Measurements from ENCODE around the gene KIF6. TPM values are rescaled to one million over a fixed set of nuclear protein-coding genes. Genes with fewer than 3 reads are reported as not detected.
"Not testable (repeated sequence)": the region's sequence is repeated elsewhere in the genome, so short reads cannot be mapped to it uniquely, and the experiment has no call there.

KIF6 gene
- total and polyA plus RNA-seq, 2 donors, result 0.24 to 0.37 TPM

GRCh38 chr6:39725632-39725997 is 407 bp upstream of the KIF6 start:
- Histone ChIP-seq H3K36me3 (ENCODE audit: control insufficient read depth in 2 of 2, insufficient read depth in 2 of 2, low read length in 1 of 2) (no peaks in the 10 kb centered on the region), H3K9me3 (ENCODE audit: control insufficient read depth in 2 of 2, insufficient read depth in 1 of 2, low read length in 1 of 2) (no peaks in the 10 kb centered on the region), H3K27me3 (ENCODE audit: control insufficient read depth in 2 of 2, insufficient read depth in 1 of 2, low read length in 1 of 2) (no peaks in the 10 kb centered on the region), H3K27ac (ENCODE audit: low read depth in 1 of 2, low read length in 1 of 2) (no peak overlapping the region), H3K4me3 (ENCODE audit: low read length in 2 of 2) (peak overlapping the region; percentile 64 to 65), H3K4me1 (ENCODE audit: control insufficient read depth in 2 of 2, insufficient read depth in 2 of 2, low read length in 2 of 2) (peaks cover 0 to 4% of the 10 kb centered on the region in 2 donors)
- 74% methylated on average over 14 of the region's 14 CpGs for WGBS
- DNase-seq (ENCODE audit: low read depth in 6 of 9, low spot score in 9 of 9), result no peak

GRCh38 chr6:39723350-39723749 is 1.9 kb downstream of the KIF6 start:
- DNase-seq (ENCODE audit: low read depth in 6 of 9, low spot score in 9 of 9); H3K27me3 ChIP-seq (ENCODE audit: control insufficient read depth in 2 of 2, insufficient read depth in 1 of 2, low read length in 1 of 2); H3K4me3 ChIP-seq (ENCODE audit: low read length in 2 of 2); H3K27ac ChIP-seq (ENCODE audit: low read depth in 1 of 2, low read length in 1 of 2); H3K4me1 ChIP-seq (ENCODE audit: control insufficient read depth in 2 of 2, insufficient read depth in 2 of 2, low read length in 2 of 2); H3K9me3 ChIP-seq (ENCODE audit: control insufficient read depth in 2 of 2, insufficient read depth in 1 of 2, low read length in 1 of 2); H3K36me3 ChIP-seq (ENCODE audit: control insufficient read depth in 2 of 2, insufficient read depth in 2 of 2, low read length in 1 of 2): not testable (repeated sequence)
- 98% methylated on average over 4 of the region's 4 CpGs for WGBS

DNA sequence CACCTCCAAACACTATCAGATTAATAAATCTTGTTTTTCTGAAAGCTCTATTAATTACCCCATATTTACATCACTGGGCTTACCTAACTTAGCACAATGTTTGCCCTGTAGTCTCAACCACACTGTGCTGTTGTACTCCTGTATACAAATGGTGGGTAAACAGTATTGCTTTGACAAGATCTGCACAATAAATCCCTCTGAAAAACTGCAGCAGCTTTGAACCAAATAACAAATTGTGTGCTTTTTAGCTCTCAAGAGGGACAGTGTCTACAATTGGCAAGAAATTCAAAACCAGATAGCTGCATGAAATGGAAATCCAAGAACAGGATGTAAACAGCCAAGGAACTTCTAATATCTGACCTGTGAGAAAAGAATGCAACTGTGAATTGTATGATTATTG is 10.4 kb downstream of the KIF6 start:
- no peak for DNase-seq (ENCODE audit: low read depth in 6 of 9, low spot score in 9 of 9)
- H3K27ac ChIP-seq (ENCODE audit: low read depth in 1 of 2, low read length in 1 of 2), result no peak overlapping the region
- H3K36me3 ChIP-seq (ENCODE audit: control insufficient read depth in 2 of 2, insufficient read depth in 2 of 2, low read length in 1 of 2), result no peaks in the 10 kb centered on the region
- H3K27me3 ChIP-seq (ENCODE audit: control insufficient read depth in 2 of 2, insufficient read depth in 1 of 2, low read length in 1 of 2), result no peaks in the 10 kb centered on the region
- H3K9me3 ChIP-seq (ENCODE audit: control insufficient read depth in 2 of 2, insufficient read depth in 1 of 2, low read length in 1 of 2), result no peaks in the 10 kb centered on the region
- H3K4me3 ChIP-seq (ENCODE audit: low read length in 2 of 2), result no peak overlapping the region
- H3K4me1 ChIP-seq (ENCODE audit: control insufficient read depth in 2 of 2, insufficient read depth in 2 of 2, low read length in 2 of 2), result no peaks in the 10 kb centered on the region

DNA sequence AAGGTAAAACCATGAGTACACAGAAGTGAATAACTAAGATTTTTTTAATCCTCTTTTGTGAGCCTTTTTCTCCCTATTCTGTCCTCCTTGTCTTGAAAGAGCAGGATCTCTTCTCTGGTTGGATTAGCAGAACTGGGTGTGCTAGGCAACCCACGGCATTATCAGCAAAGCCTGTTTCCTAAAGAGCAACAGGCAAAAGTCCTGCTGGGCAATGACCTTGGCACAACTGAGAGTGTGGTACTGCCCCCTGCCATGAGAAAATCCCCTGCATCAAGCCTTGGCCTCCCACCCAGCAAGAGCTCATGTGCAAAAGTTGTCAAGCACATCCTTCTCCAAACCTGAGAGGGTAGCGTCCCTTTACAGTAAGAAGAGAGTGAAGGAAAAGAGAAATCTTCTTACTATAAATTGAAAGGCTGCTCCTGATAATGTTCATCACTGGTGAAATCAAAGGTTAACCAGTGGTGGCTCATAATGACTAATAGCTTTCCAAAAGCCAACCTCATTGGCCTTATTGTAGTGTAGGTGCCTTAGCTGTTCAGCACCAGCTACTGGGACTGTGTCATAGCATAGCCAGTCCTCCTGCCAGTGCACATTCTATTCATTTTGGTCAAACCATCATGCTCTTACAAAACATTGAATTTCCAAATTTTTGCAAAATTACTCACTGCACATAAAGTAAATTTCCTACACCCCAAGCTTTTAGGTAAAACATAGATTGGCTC is 17.1 kb downstream of the KIF6 start:
- Histone ChIP-seq H3K4me1 (ENCODE audit: control insufficient read depth in 2 of 2, insufficient read depth in 2 of 2, low read length in 2 of 2) (no peaks in the 10 kb centered on the region), H3K9me3 (ENCODE audit: control insufficient read depth in 2 of 2, insufficient read depth in 1 of 2, low read length in 1 of 2) (no peaks in the 10 kb centered on the region)

GRCh38 chr6:39706819-39707335 is 18.3 kb downstream of the KIF6 start:
- 75% methylated on average over 3 of the region's 3 CpGs for WGBS
- Histone ChIP-seq H3K4me1 (ENCODE audit: control insufficient read depth in 2 of 2, insufficient read depth in 2 of 2, low read length in 2 of 2) (no peaks in the 10 kb centered on the region), H3K9me3 (ENCODE audit: control insufficient read depth in 2 of 2, insufficient read depth in 1 of 2, low read length in 1 of 2) (no peaks in the 10 kb centered on the region), H3K27ac (ENCODE audit: low read depth in 1 of 2, low read length in 1 of 2) (no peak overlapping the region), H3K4me3 (ENCODE audit: low read length in 2 of 2) (no peak overlapping the region), H3K36me3 (ENCODE audit: control insufficient read depth in 2 of 2, insufficient read depth in 2 of 2, low read length in 1 of 2) (no peaks in the 10 kb centered on the region), H3K27me3 (ENCODE audit: control insufficient read depth in 2 of 2, insufficient read depth in 1 of 2, low read length in 1 of 2) (no peaks in the 10 kb centered on the region)
- no peak for DNase-seq (ENCODE audit: low read depth in 6 of 9, low spot score in 9 of 9)

More for the DNA sequence above, 17.1 kb downstream of the KIF6 start:
- Histone ChIP-seq H3K36me3 (ENCODE audit: control insufficient read depth in 2 of 2, insufficient read depth in 2 of 2, low read length in 1 of 2) (no peaks in the 10 kb centered on the region), H3K27ac (ENCODE audit: low read depth in 1 of 2, low read length in 1 of 2) (no peak overlapping the region), H3K27me3 (ENCODE audit: control insufficient read depth in 2 of 2, insufficient read depth in 1 of 2, low read length in 1 of 2) (no peaks in the 10 kb centered on the region), H3K4me3 (ENCODE audit: low read length in 2 of 2) (no peak overlapping the region)
- no peak for DNase-seq (ENCODE audit: low read depth in 6 of 9, low spot score in 9 of 9)
- WGBS, result 98% methylated on average over 2 of the region's 2 CpGs

DNA sequence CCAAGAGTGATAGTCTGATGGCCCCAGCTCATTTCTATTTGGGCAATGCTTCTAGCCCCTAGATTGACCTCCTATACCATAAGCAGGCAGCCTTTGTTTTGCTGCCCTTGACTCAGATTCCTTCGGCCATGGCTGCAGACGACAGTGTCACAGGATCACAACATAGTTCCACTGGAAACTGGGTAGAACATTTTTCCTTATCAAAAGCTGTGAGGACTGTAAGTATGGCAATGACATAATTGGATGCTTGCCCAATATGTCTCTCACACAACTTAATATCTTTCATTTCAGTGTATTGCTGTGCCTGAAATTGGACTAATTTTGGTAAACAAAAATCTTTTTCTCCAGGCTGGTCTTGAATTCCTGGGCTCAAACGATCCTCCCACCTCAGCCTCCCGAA is 22.9 kb downstream of the KIF6 start:
- H3K27ac ChIP-seq (ENCODE audit: low read depth in 1 of 2, low read length in 1 of 2), result no peak overlapping the region
- no peaks in the 10 kb centered on the region for H3K36me3 ChIP-seq (ENCODE audit: control insufficient read depth in 2 of 2, insufficient read depth in 2 of 2, low read length in 1 of 2)
- H3K9me3 ChIP-seq (ENCODE audit: control insufficient read depth in 2 of 2, insufficient read depth in 1 of 2, low read length in 1 of 2), result no peaks in the 10 kb centered on the region
- H3K4me1 ChIP-seq (ENCODE audit: control insufficient read depth in 2 of 2, insufficient read depth in 2 of 2, low read length in 2 of 2), result no peaks in the 10 kb centered on the region
- WGBS, result 95% methylated on average over 4 of the region's 4 CpGs
- no peak overlapping the region for H3K4me3 ChIP-seq (ENCODE audit: low read length in 2 of 2)
- H3K27me3 ChIP-seq (ENCODE audit: control insufficient read depth in 2 of 2, insufficient read depth in 1 of 2, low read length in 1 of 2), result no peaks in the 10 kb centered on the region
- no peak for DNase-seq (ENCODE audit: low read depth in 6 of 9, low spot score in 9 of 9)

GRCh38 chr6:39700362-39700761 is 24.8 kb downstream of the KIF6 start:
- no peak overlapping the region for H3K27ac ChIP-seq (ENCODE audit: low read depth in 1 of 2, low read length in 1 of 2)

DNA sequence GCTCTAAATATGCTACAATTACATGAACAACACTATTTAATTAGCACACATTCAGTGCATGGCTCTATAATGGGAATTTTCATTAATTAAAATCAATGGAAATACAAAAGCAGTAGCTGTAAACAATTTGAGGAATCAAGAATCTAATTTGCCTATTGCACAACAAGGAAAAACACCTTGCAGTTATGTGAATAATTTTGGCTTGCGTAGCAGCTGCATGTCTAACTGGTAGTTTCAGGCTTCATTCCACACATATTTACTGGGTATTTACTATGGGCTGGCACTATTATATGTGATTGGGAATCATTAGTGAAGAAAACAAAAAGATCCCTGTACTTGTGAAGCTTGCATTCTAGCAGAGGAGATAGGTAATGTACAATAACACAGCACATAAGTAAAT is 26.4 kb downstream of the KIF6 start:
- H3K4me1 ChIP-seq (ENCODE audit: control insufficient read depth in 2 of 2, insufficient read depth in 2 of 2, low read length in 2 of 2), result no peaks in the 10 kb centered on the region
- 99% methylated on average over 1 of the region's 1 CpG for WGBS
- no peaks in the 10 kb centered on the region for H3K27me3 ChIP-seq (ENCODE audit: control insufficient read depth in 2 of 2, insufficient read depth in 1 of 2, low read length in 1 of 2)
- no peaks in the 10 kb centered on the region for H3K9me3 ChIP-seq (ENCODE audit: control insufficient read depth in 2 of 2, insufficient read depth in 1 of 2, low read length in 1 of 2)
- H3K4me3 ChIP-seq (ENCODE audit: low read length in 2 of 2), result no peak overlapping the region
- H3K27ac ChIP-seq (ENCODE audit: low read depth in 1 of 2, low read length in 1 of 2), result no peak overlapping the region
- H3K36me3 ChIP-seq (ENCODE audit: control insufficient read depth in 2 of 2, insufficient read depth in 2 of 2, low read length in 1 of 2), result no peaks in the 10 kb centered on the region
- no peak for DNase-seq (ENCODE audit: low read depth in 6 of 9, low spot score in 9 of 9)

More at GRCh38 chr6:39700362-39700761, 24.8 kb downstream of the KIF6 start:
- no peaks in the 10 kb centered on the region for H3K9me3 ChIP-seq (ENCODE audit: control insufficient read depth in 2 of 2, insufficient read depth in 1 of 2, low read length in 1 of 2)
- no peaks in the 10 kb centered on the region for H3K4me1 ChIP-seq (ENCODE audit: control insufficient read depth in 2 of 2, insufficient read depth in 2 of 2, low read length in 2 of 2)
- no peaks in the 10 kb centered on the region for H3K36me3 ChIP-seq (ENCODE audit: control insufficient read depth in 2 of 2, insufficient read depth in 2 of 2, low read length in 1 of 2)
- WGBS, result 85% methylated on average over 1 of the region's 1 CpG
- no peaks in the 10 kb centered on the region for H3K27me3 ChIP-seq (ENCODE audit: control insufficient read depth in 2 of 2, insufficient read depth in 1 of 2, low read length in 1 of 2)
- DNase-seq (ENCODE audit: low read depth in 6 of 9, low spot score in 9 of 9), result no peak
- no peak overlapping the region for H3K4me3 ChIP-seq (ENCODE audit: low read length in 2 of 2)

- Histone ChIP-seq H3K27ac (ENCODE audit: low read depth in 1 of 2, low read length in 1 of 2) (no peak overlapping the region), H3K4me1 (ENCODE audit: control insufficient read depth in 2 of 2, insufficient read depth in 2 of 2, low read length in 2 of 2) (no peaks in the 10 kb centered on the region), H3K4me3 (ENCODE audit: low read length in 2 of 2) (no peak overlapping the region), H3K9me3 (ENCODE audit: control insufficient read depth in 2 of 2, insufficient read depth in 1 of 2, low read length in 1 of 2) (no peaks in the 10 kb centered on the region), H3K36me3 (ENCODE audit: control insufficient read depth in 2 of 2, insufficient read depth in 2 of 2, low read length in 1 of 2) (no peaks in the 10 kb centered on the region), H3K27me3 (ENCODE audit: control insufficient read depth in 2 of 2, insufficient read depth in 1 of 2, low read length in 1 of 2) (no peaks in the 10 kb centered on the region)
- DNase-seq (ENCODE audit: low read depth in 6 of 9, low spot score in 9 of 9), result no peak
- 66% methylated on average over 4 of the region's 4 CpGs for WGBS
These were observed 28.0 kb downstream of the KIF6 start for GRCh38 chr6:39696986-39697788.
